Measurements from ENCODE around the gene CHMP2A.
A peak's percentile ranks its signal among the peaks of the same experiment; 100 is the strongest.
"Not testable (repeated sequence)": the region's sequence is repeated elsewhere in the genome, so short reads cannot be mapped to it uniquely, and the experiment has no call there.

The CHMP2A gene

DNA sequence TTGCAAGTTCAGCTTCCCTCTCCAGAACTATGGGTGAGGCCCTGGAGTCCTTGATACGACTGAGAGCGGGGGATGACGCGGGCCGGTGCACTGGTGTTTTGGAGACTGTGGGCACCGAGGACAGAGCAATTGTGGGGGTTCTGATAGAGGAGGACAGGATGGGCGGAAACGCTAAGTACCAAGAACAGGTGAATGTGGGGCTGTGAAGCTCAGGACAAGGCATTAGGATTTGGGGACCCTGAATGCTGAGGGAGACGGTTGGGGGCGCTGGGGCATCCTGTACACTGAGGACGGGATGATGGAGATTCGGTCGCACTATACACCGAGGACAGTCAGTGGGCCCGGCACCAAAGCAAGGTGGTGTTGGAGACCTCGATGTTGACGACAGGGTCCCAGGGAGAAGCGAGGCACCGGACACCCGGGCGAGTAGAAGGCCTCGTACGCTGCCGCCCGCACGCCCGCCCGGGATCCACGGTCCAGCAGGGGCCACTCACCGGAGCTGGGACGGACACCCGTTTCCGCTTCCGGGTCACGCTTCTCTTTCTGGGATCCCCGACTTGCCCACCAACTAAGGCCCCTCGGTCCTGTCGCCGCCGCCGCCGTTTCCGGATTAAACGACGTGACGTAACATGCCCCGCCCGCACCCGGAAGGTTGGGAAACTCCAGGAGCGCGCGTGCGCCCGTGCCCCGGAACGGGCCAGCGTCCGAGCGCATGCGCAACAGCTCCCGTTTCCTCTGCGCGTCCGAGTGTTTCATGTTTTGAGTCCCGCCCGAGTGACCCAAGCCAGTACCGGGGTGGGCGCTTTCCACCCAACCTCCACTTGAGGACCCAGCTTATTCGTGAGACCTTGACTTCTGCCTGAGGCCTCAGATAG, at the start of gene CHMP2A:
TSS of gene CHMP2A (minus strand) at position 612 of the 875 bp plus-strand sequence. CDS start 893 bp downstream, outside the sequence.
- DNase-seq (ENCODE audit: low read depth, low spot score), result peak; percentile 98

- no peak for DNase-seq (ENCODE audit: low read depth, low spot score)
Measured at GRCh38 chr19:58586133-58586765, 31.3 kb upstream of the CHMP2A start.

DNA sequence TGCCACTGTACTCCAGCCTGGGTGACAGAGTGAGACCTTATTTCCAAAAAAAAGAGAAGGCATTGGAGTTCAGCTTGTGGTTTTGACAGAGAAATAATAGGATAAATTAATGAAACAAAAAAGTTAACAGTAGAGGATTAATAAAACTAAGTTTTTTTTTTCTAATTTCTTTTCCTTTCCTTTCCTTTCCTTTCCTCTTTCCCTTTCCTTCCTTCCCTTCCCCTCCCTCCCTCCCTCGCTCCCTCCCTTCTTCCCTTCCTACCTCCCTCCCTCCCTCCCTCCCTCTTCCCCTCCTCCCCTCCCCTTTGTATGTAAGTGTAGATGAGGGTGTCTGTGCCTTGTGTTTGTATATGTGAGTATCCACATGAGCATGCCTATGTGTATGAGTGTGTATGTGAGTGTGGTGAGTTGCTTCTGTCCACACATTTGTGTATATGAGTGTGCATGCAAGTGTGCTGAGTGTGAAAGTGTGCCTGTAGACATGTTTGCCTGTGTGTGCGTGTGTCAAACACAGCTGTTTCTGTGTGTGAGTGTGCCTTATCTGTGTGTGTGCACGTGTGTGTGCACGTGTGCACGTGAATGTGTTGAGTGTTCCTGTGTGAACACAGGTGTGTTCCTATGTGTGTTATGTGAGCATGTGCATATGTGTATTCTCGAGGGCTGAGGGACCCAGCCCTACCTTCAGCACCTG, 30.7 kb upstream of the CHMP2A start:
- DNase-seq (ENCODE audit: low read depth, low spot score), result no peak

DNA sequence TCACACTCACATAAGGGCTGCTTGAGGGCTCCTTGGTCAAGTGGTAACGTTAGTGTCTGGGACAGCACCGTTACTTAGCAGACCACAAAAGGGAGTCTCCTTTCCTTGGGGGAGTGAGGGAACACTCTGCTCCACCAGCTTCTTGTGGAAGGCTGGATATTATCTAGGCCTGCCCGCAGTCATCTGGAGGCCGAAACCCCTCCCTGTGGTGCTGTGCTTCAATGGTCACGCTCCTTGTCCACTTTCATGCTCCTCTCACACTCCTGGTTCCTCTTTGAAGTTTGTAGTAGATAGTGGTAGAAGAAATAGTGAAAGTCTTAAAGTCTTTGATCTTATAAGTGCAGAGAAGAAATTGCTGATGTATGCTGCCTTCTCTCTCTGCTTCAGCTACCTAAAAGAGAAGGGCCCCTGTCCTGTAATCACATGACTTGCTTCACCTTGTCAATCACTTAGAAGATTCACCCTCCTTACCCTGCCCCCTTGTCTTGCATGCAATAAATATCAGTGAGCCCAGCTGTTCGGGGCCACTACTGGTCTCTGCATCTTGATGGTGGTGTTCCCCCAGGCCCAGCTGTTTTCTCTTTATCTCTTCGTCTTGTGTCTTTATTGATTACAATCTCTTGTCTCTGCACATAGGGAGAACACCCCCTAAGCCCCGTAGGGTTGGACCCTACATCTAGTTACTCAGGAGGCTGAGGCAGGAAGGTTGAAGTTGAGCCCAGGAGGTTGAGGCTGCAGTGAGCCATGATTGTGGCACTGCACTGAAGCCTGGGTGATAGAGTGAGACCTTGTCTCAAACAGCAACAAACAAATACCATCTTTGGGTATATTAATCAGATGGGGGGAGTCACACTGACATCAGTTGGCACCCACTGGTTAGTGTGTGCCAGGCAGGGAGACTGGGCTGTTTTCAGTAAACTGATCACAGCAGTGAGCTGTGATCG, 29.9 kb upstream of the CHMP2A start:
- DNase-seq (ENCODE audit: low read depth, low spot score), result no peak

GRCh38 chr19:58582985-58583384, 28.1 kb upstream of the CHMP2A start:
- no peak for DNase-seq (ENCODE audit: low read depth, low spot score)

DNA sequence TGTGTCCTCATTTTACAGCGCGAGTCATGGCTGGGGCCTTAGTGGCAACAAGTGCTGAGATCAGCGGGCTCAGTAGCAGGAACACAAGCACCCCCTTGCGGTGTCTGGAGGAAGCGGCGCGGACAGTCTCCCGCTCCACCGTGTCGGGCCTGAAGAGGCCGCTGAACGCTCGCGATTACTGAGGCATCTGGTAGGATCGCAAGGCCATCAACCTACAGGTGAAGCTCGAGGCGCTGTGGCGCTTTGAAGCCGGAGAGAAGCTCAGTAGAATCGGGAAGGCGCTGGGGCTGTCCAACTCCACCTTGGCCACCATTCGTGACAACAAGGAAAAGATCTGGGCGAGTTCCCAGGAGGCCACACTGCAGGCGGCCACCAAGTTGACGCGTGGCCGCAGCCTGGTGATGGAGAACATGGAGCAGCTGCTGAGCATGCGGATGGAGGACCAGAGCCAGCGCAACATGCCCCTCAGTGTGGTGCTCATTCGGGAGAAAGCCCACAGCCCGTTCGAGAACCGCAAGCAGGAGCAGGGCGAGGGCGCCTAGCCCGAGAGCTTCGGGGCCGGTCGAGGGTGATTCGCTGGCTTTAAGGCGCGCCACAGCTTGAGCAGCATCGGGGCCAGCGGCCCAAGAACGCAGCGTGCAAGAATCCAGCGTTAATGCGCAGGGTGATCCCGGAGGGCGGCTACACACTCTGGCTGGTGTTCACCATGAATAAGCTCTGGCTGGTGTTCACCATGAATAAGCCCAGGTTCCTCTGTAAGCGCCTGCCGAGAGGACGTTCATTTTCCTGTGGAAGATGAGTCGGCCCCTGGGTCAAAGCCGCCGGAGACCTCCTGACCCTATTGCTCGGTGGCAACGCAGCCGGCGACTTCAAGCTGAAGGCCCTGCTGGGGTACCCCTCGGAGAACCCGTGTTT, 26.6 kb upstream of the CHMP2A start:
- DNase-seq (ENCODE audit: low read depth, low spot score), result peak; percentile 88

- DNase-seq (ENCODE audit: low read depth, low spot score), result no peak
Measured at GRCh38 chr19:58579473-58580142, 24.7 kb upstream of the CHMP2A start.

- DNase-seq (ENCODE audit: low read depth, low spot score), result no peak
Measured at GRCh38 chr19:58578012-58578925, 23.4 kb upstream of the CHMP2A start.

GRCh38 chr19:58577581-58577980, 22.7 kb upstream of the CHMP2A start:
- DNase-seq (ENCODE audit: low read depth, low spot score), result not testable (repeated sequence)

GRCh38 chr19:58575183-58576041, 20.5 kb upstream of the CHMP2A start:
- DNase-seq (ENCODE audit: low read depth, low spot score), result peak; percentile 97

- no peak for DNase-seq (ENCODE audit: low read depth, low spot score)
Measured at GRCh38 chr19:58573658-58574164, 18.8 kb upstream of the CHMP2A start.

DNA sequence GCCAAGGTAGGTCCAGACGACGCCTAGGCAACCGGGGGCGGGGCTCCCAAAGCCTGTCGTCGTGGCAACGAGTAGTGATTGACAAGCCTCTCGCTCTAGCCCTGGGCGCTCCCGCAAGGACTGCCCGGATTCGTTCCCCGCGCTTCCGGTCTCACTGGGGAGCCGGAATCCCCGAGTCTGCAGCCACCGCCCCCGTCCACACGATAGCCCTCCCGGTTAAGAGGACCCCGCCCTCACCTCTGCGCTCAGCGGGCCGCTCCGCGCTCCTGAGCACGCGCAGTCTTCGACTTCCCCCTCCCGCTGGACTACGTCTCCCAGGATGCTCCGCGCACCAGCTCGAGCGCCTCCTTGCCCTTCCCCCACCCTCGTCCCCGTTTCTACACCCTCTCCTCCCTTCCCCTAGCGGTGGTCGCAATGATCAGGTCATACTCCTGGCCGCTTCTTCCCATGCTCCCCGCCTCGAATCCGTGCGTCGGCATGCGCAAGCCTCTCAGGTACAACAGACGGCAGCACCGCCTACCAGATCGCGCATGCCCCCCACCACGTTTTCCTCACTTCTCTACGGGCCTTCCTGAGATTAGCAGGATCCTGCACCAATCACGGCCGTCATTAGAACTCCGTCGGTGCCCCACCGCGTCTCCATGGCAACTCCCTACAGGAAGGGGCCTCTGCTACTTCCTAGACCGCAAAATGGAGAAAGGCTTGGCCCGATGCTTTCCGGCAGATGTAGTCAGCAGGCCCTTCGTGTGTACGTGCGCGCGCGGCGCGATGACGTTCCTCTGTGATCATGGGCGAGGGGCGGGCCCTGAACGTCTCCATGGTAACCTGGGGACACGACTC, 18.1 kb upstream of the CHMP2A start, which contains the start of gene MZF1:
TSS of gene MZF1 (minus strand) at position 518 of the 840 bp plus-strand sequence. CDS start 1,946 bp downstream, outside the sequence.
- peak; percentile 100 for DNase-seq (ENCODE audit: low read depth, low spot score)

DNA sequence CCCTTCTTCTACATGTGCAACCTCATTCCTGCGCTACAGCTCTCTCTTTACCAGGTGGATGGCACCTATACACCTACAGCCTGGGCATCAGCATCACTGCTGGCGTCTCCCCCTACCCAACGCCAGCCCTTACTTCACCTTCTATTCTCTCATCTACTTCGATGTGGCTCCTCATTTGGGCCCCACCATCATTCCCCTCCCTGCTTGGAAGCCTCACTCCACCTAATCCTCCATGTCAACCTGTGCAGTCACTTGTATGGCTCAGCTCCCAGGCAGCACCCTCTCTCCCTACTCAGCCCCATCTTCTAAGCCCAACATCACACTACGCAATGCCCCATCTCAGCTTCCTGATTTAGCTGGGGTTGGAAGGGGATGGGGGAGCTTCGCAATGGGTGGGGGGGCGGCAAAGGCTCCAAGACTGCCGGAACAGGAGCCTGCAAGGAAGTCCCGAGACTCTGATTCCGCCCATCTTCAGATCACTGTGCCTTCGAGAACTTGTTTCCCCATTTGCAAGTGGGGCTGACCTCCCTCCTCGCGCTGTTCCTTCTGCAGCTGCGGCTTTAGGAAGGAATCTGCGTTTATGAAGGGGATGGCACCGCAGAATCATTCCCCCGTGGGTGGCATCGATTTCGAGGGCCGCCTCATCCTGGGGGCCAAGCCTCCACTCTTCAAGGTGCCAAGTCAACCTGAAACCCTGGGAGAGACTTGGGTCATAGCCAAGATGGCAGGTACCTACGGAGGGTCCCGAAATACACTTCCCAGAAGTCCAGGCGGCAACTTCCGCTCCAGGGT, 17.3 kb upstream of the CHMP2A start:
- no peak for DNase-seq (ENCODE audit: low read depth, low spot score)

- no peak for DNase-seq (ENCODE audit: low read depth, low spot score)
Measured at GRCh38 chr19:58571575-58571947, 16.7 kb upstream of the CHMP2A start.

- DNase-seq (ENCODE audit: low read depth, low spot score), result no peak
Measured at GRCh38 chr19:58570770-58571574, 16.1 kb upstream of the CHMP2A start.
